ENCODE results near the gene SRSF10. TPM values are rescaled to one million over a fixed set of nuclear protein-coding genes. Genes with fewer than 3 reads are reported as not detected.
"Not testable (repeated sequence)": the region's sequence is repeated elsewhere in the genome, so short reads cannot be mapped to it uniquely, and the experiment has no call there.

SRSF10 gene
- total and polyA plus RNA-seq, 2 donors (not counting 1 experiment from before 2014, with no cell fraction given) = 93.5 to 113 TPM

GRCh38 chr1:23958810-23959460 is 21.2 kb downstream of the SRSF10 start:
- Histone ChIP-seq H3K36me3 (ENCODE audit: control insufficient read depth, insufficient read depth, low read length) (no peaks in the 10 kb centered on the region), H3K9ac (ENCODE audit: insufficient read depth, low read length) (peak overlapping the region; percentile 97), H3K9me3 (ENCODE audit: control insufficient read depth, insufficient read depth, low read depth, low read length) (no peaks in the 10 kb centered on the region), H4K20me1 (ENCODE audit: control insufficient read depth, extremely low read depth, insufficient read depth, low read length) (peaks cover 2% of the 10 kb centered on the region), H3K79me2 (ENCODE audit: control insufficient read depth, insufficient read depth, low read length) (peaks cover 26% of the 10 kb centered on the region), H2AFZ (ENCODE audit: low read length) (peak overlapping the region; percentile 65), H3K4me3 (replicated peaks in 1 of 4; ENCODE audit: control extremely low read depth in 1 of 4, insufficient read depth in 1 of 4, low read depth in 3 of 4, low read length in 4 of 4) (peak overlapping the region; percentile 55 to 83 (median 76)), H3K27ac (ENCODE audit: insufficient read depth, low read length) (peak overlapping the region; percentile 96), H3K4me1 (ENCODE audit: control insufficient read depth, extremely low read depth, insufficient read depth, low read length) (peaks cover 5% of the 10 kb centered on the region), H3K27me3 (ENCODE audit: control insufficient read depth, insufficient read depth, low read length) (no peaks in the 10 kb centered on the region), H3K4me2 (ENCODE audit: extremely low read depth, insufficient read depth, low read length) (peak overlapping the region; percentile 83)
- TF ChIP-seq EZH2 (IDR thresholded peaks at IDR 0.05; ENCODE audit: low read length, missing control alignments) = no peak
- TF ChIP-seq, protein P1, sequence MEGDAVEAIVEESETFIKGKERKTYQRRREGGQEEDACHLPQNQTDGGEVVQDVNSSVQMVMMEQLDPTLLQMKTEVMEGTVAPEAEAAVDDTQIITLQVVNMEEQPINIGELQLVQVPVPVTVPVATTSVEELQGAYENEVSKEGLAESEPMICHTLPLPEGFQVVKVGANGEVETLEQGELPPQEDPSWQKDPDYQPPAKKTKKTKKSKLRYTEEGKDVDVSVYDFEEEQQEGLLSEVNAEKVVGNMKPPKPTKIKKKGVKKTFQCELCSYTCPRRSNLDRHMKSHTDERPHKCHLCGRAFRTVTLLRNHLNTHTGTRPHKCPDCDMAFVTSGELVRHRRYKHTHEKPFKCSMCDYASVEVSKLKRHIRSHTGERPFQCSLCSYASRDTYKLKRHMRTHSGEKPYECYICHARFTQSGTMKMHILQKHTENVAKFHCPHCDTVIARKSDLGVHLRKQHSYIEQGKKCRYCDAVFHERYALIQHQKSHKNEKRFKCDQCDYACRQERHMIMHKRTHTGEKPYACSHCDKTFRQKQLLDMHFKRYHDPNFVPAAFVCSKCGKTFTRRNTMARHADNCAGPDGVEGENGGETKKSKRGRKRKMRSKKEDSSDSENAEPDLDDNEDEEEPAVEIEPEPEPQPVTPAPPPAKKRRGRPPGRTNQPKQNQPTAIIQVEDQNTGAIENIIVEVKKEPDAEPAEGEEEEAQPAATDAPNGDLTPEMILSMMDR (conservative IDR thresholded peaks at IDR 0.05 in 1 of 2, IDR thresholded peaks at IDR 0.05 in 1 of 2; ENCODE audit: low read depth in 1 of 2, low read length in 2 of 2) = peak; percentile 27 to 41
- peak; percentile 90 to 97 for DNase-seq (ENCODE audit: low read depth in 2 of 2)

- H3K36me3 ChIP-seq (ENCODE audit: control insufficient read depth, insufficient read depth, low read length); DNase-seq (ENCODE audit: low read depth in 2 of 2); H3K9ac ChIP-seq (ENCODE audit: insufficient read depth, low read length); H2AFZ ChIP-seq (ENCODE audit: low read length); H3K4me1 ChIP-seq (ENCODE audit: control insufficient read depth, extremely low read depth, insufficient read depth, low read length); H3K27me3 ChIP-seq (ENCODE audit: control insufficient read depth, insufficient read depth, low read length); H3K9me3 ChIP-seq (ENCODE audit: control insufficient read depth, insufficient read depth, low read depth, low read length); H4K20me1 ChIP-seq (ENCODE audit: control insufficient read depth, extremely low read depth, insufficient read depth, low read length): not testable (repeated sequence)
- Histone ChIP-seq H3K4me3 (replicated peaks in 1 of 4; ENCODE audit: control extremely low read depth in 1 of 4, insufficient read depth in 1 of 4, low read depth in 3 of 4, low read length in 4 of 4) (peak overlapping the region; percentile 55 to 83 (median 76)), H3K79me2 (ENCODE audit: control insufficient read depth, insufficient read depth, low read length) (peaks cover 26% of the 10 kb centered on the region), H3K27ac (ENCODE audit: insufficient read depth, low read length) (peak overlapping the region; percentile 96), H3K4me2 (ENCODE audit: extremely low read depth, insufficient read depth, low read length) (peak overlapping the region; percentile 83)
These were observed 21.9 kb downstream of the SRSF10 start for GRCh38 chr1:23958040-23958809.

DNA sequence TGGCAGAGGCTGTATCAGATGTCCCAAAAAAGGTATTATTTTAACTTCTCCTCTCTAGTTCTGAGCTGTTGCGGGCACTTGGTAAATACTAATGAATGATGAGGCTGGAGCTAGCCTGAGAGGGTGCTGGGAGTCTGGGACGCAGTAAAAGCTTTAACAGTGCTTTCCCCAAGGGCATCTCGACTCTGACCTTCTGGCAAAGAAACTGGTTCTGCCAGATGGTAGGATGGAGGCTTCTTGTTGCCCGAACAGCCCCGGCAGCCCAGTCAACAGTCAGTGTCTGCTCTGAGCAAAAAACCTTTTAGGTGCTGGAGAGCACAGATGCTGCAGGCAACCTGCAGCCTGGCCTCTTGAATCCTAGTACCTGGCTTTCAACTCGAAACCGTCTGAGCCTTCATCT is 23.0 kb downstream of the SRSF10 start:
- Histone ChIP-seq H3K9ac (ENCODE audit: insufficient read depth, low read length) (no peak overlapping the region), H3K27ac (ENCODE audit: insufficient read depth, low read length) (no peak overlapping the region), H3K79me2 (ENCODE audit: control insufficient read depth, insufficient read depth, low read length) (peaks cover 24% of the 10 kb centered on the region), H3K4me3 (replicated peaks in 1 of 4; ENCODE audit: control extremely low read depth in 1 of 4, insufficient read depth in 1 of 4, low read depth in 3 of 4, low read length in 4 of 4) (no peak overlapping the region), H3K4me2 (ENCODE audit: extremely low read depth, insufficient read depth, low read length) (no peak overlapping the region), H2AFZ (ENCODE audit: low read length) (no peak overlapping the region), H3K4me1 (ENCODE audit: control insufficient read depth, extremely low read depth, insufficient read depth, low read length) (peaks cover 3% of the 10 kb centered on the region), H4K20me1 (ENCODE audit: control insufficient read depth, extremely low read depth, insufficient read depth, low read length) (peaks cover 2% of the 10 kb centered on the region), H3K27me3 (ENCODE audit: control insufficient read depth, insufficient read depth, low read length) (no peaks in the 10 kb centered on the region), H3K9me3 (ENCODE audit: control insufficient read depth, insufficient read depth, low read depth, low read length) (no peaks in the 10 kb centered on the region), H3K36me3 (ENCODE audit: control insufficient read depth, insufficient read depth, low read length) (no peaks in the 10 kb centered on the region)
- no peak for TF ChIP-seq EZH2 (IDR thresholded peaks at IDR 0.05; ENCODE audit: low read length, missing control alignments)
- TF ChIP-seq, protein P1 (conservative IDR thresholded peaks at IDR 0.05 in 1 of 2, IDR thresholded peaks at IDR 0.05 in 1 of 2; ENCODE audit: low read depth in 1 of 2, low read length in 2 of 2) = no peak
- DNase-seq (ENCODE audit: low read depth in 2 of 2) = no peak

All from fibroblast of lung (primary cell).